GM21367 (cell line): Measurements from ENCODE around the gene PARD6B.
"Not testable (repeated sequence)": the region's sequence is repeated elsewhere in the genome, so short reads cannot be mapped to it uniquely, and the experiment has no call there.

Experiments used
- ATAC-seq: cut with Tn5 transposase; IDR thresholded peaks from one replicate; pipeline ENCODE4 v1.9.1; 2021; ENCODE audit not compliant: unreplicated experiment

PARD6B gene

GRCh38 chr20:50769551-50770085, 38.2 kb downstream of the PARD6B start:
- ATAC-seq: not testable (repeated sequence)

- ATAC-seq: not testable (repeated sequence)
Measured at GRCh38 chr20:50771419-50772080, 40.2 kb downstream of the PARD6B start.

GRCh38 chr20:50772420-50773185, 41.2 kb downstream of the PARD6B start:
- no peak for ATAC-seq

- no peak for ATAC-seq
Measured at GRCh38 chr20:50774515-50774914, 43.1 kb downstream of the PARD6B start.

- ATAC-seq: no peak
Measured at GRCh38 chr20:50776122-50776817, 44.9 kb downstream of the PARD6B start.

GRCh38 chr20:50777373-50777772, 46.0 kb downstream of the PARD6B start:
- no peak for ATAC-seq

- not testable (repeated sequence) for ATAC-seq
Measured at GRCh38 chr20:50778994-50779393, 47.6 kb downstream of the PARD6B start.

DNA sequence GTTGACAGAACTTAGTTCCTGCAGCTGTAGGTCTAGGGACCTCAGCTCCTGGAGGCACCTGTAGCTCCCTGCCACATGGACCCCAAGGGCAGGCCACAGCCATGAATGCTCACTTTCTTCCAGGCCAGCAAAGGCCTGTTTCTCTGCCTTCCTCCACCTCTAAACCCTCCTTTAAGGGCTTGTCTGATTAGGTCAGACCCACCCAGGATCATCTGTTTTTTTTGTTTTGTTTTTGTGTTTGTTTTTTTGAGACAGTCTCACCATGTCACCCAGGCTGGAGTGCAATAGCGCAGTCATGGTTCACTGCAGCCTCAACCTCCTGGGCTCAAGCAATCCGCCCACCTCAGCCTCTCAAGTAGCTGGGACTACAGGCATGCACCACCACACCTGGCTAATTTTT, 52.0 kb downstream of the PARD6B start:
- ATAC-seq: no peak

GRCh38 chr20:50783903-50784302, 52.5 kb downstream of the PARD6B start:
- no peak for ATAC-seq

DNA sequence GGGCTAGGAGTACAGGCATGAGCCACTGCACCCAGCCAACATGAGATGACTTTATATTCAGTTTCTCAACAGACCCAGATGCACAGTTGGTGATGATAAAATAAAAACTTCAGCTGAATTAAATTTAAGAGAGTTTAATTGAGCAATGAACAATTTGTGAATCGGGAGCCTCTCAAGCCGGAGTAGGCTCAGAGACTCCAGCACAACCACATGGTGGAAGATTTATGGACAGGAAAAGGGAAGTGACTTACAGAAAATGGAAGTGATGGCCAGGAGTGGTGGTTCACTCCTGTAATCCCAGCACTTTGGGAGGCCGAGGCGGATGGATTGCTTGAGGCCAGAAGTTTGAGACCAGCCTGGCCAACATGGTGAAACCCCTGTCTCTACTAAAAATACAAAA, 53.1 kb downstream of the PARD6B start:
- no peak for ATAC-seq

DNA sequence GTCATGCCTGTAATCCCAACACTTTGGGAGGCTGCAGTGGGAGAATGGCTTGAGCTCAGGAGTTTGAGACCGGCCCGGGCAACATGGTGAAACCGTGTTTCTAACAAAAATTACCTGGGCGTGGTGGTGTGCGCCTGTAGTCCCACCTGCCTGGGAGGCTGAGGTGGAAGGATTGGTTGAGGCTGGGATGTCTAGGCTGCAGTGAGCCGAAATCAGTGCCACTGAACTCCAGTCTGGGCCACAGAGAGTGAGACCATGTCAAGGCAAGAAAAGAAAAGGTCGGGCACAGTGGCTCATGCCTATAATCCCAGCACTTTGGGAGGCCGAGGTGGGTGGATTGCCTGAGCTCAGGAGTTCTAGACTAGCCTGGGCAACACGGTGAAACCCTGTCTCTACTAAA, 55.3 kb downstream of the PARD6B start:
- no peak for ATAC-seq

- ATAC-seq: no peak
Measured at GRCh38 chr20:50787181-50787580, 55.8 kb downstream of the PARD6B start.

GRCh38 chr20:50788045-50788991, 56.9 kb downstream of the PARD6B start:
- no peak for ATAC-seq

DNA sequence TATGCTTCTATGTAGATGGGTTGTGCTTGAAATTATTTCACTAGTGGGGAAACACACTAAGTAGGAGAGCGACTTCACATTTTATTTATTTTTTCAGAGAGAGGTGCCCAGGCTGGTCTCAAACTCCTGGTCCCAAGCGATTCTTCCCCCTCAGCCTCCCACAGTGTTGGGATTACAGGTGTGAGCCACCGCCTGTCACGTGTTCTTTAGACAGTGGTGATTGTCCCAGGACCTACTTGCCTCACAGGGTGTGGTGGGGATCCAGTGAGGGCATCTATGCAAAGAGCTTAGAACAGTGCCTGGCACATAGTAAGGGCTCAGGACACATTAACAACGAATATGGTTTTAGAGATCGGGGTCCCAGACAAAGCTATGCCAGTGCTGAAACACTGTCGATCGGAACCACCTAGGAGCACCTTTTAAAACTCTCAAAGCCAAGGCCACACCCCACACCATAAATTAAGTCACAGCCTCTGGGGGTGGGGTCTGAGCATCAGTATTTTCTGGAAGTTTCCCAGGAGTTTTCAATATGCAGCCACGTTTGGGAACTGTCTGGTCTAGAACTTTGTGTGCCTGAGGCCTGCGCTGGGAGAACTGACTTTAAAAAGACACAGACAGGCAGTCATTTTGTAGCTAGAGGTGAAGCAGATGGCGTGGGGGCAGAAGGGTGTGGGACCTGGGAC, 58.7 kb downstream of the PARD6B start:
- ATAC-seq: no peak

DNA sequence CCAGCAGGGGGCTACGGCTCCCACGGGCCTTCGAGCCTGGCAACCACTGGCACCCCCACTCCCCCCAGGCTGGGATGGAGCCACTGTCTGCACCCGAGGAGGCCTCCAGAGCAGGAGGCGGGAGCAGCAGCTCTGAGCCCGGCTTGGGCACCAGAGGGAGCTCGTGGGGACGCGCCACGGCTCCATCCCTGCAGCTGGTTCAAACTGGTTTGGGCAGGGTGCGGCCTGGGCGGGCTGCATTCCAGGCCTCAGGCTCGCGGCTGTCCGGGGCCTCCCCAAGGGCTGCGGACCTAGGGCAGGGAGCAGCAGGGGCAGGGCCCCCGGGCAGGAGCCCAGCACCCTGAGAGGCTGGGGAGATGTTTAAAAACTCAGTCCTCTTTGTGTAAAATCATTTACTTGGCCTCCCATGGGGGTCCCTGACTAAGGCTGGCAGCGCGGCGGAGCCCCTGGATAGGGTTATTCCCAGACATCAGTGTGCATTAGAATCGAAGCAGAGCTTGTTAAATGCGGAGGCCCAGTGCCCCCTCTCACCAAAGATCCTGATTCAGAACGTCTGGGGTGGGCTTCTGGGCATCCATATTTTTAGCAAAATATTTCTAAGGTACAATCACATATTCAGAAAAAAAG, 59.4 kb downstream of the PARD6B start:
- peak; percentile 44 for ATAC-seq

DNA sequence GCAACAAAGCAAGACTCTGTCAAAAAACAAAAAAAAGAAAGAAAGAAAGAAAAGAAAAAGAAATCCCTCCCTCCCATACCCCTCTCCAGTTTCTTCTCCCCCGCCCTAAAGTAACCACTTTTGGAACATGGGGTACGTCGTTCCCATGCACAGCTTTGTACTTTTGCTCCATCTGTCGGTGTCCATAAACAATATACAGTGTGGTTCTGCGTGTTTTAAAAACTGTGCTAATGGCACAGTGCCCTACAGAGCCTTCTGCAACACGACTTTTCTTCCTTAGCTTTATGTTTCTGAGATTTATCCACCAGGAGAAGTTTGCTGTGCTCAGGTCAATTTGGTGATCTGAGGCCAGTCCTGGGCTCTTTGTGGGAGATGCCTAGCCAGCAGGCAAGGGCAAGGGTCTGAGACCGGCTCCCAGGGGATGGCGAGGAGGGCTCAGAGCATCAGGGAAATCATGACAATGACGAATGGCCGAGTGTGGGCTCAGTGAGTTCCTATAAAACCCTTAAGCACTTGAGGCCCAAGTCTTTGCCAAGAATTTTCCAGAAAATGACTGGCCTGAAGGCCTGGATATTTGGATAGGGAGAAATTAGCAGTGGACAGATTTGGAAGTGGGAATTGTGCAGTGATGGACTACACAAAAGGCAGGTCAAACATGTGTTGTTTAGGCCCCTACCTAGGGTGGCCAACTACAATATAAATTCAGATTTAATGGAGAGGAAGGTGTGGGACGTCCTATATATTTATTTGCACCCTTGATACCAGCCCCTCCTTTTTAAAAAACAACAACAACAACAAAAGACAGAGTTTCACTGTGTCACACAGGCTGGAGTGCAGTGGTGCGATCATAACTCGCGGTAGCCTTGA, 61.6 kb downstream of the PARD6B start:
- ATAC-seq: no peak

GRCh38 chr20:50793575-50794016, 62.2 kb downstream of the PARD6B start:
- ATAC-seq: not testable (repeated sequence)

DNA sequence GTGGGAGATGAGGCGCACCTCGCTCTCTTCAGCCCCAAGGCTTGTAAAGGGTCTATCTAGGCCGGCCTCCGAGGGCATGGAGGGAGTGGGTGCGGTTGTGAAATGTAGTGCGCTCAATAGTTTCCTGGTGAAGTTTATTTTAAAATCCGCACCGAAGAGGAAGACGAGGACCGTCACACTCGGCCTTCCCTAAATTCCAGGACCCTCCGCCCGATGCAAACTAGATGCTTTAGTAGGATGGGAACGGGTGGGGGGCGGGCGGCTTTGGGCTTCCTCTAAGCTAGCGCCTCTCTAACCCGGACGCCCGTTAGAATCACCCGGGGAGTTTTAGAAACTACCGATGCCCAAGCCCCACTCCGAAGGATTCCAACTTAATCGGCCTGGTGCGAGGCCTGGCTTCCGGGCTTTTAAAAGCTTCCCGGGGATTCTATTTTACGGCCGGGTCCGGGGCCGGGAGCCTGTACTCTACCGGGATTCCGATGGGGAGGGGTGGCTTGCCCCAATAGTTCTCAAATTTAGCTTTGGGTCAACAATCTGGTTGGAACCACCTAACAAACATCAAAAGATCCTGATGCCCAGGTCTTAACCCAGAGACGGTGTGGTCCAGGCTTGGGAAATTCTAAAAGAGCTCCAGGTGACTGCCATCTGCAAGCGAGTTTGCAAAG, 62.9 kb downstream of the PARD6B start:
- ATAC-seq: no peak
